Smooth muscle cell (in vitro differentiated cells): ENCODE measurements around the gene CD164L2. TPM values are rescaled to one million over a fixed set of nuclear protein-coding genes. Genes with fewer than 3 reads are reported as not detected.

Source experiments
- DNase-seq: peaks from one replicate; lab custom pipeline; 2025; ENCODE audit not compliant: unreplicated experiment; lab: John Stamatoyannopoulos, UW
- H2AFZ ChIP-seq: fragments of 200-600 bp; sonication (generic); 2 replicates; pipeline ENCODE4 v1.6.0; 2016; ENCODE audit warnings: antibody characterized with exemption, low read depth, mild to moderate bottlenecking
- H3F3A ChIP-seq: fragments of 200-600 bp; sonication (generic); 2 replicates; pipeline ENCODE4 v1.6.0; 2017; ENCODE audit warnings: antibody characterized with exemption, low read depth
- H3K27ac ChIP-seq: fragments of 200-600 bp; sonication (generic); 2 replicates; pipeline ENCODE4 v1.5.1; 2016; ENCODE audit warnings: low read depth, mild to moderate bottlenecking
- H3K27me3 ChIP-seq: fragments of 200-600 bp; sonication (generic); 2 replicates; pipeline ENCODE4 v1.6.1; 2016; ENCODE audit warnings: low read depth, mild to moderate bottlenecking
- H3K36me3 ChIP-seq: fragments of 200-600 bp; sonication (generic); 2 replicates; pipeline ENCODE4 v1.5.1; 2016; ENCODE audit warnings: low read depth
- H3K4me1 ChIP-seq: fragments of 200-600 bp; sonication (generic); 2 replicates; pipeline ENCODE4 v1.5.1; 2016; ENCODE audit warnings: low read depth
- H3K4me2 ChIP-seq: fragments of 200-600 bp; sonication (generic); 2 replicates; pipeline ENCODE4 v1.6.0; 2016; ENCODE audit warnings: mild to moderate bottlenecking
- H3K4me3 ChIP-seq: fragments of 200-600 bp; sonication (generic); 2 replicates; pipeline ENCODE4 v1.5.1; 2016; ENCODE audit warnings: mild to moderate bottlenecking
- H3K79me2 ChIP-seq: fragments of 200-600 bp; sonication (generic); 2 replicates; pipeline ENCODE4 v1.6.0; 2016; ENCODE audit warnings: low read depth, mild to moderate bottlenecking
- H3K9ac ChIP-seq: fragments of 200-600 bp; sonication (generic); 2 replicates; pipeline ENCODE4 v1.6.0; 2016; ENCODE audit warnings: low read depth
- H3K9me3 ChIP-seq: fragments of 200-600 bp; sonication (generic); replicated peaks from 2 replicates; pipeline ENCODE4 v1.5.1; 2016; ENCODE audit warnings: low read depth
- H4K20me1 ChIP-seq: fragments of 200-600 bp; sonication (generic); 2 replicates; pipeline ENCODE4 v1.6.0; 2016; ENCODE audit warnings: low read depth
- CTCF ChIP-seq: fragments of 200-600 bp; sonication (generic); IDR thresholded peaks from 2 replicates; pipeline ENCODE4 v1.5.1; 2017; ENCODE audit warnings: borderline replicate concordance, mild to moderate bottlenecking, antibody characterized with exemption; ENCODE audit not compliant: insufficient read depth, poor library complexity, severe bottlenecking
- WGBS: methylation state at CpG from one replicate; pipeline ENCODE4 v1.1.7; 2016; ENCODE audit warnings: low lambda C conversion rate; 5-methylcytosine and 5-hydroxymethylcytosine counted together
- polyA plus RNA-seq: library from polyadenylated mRNA; unstranded; fragments of >200 nt; fragmentation: Nextera tagmentation; extraction: Ambion mirVana; gene quantifications from 2 replicates; pipeline ENCODE4 v1.2.1, GENCODE V29; 2016
- total RNA-seq: library from RNA; depleted of rRNA; stranded (reverse); fragments of >200 nt; gene quantifications from 2 replicates; pipeline ENCODE4 v1.2.3, GENCODE V29; 2014

The CD164L2 gene
- total and polyA plus RNA-seq, 2 experiments from 2014 or later, result 0.31 to 0.45 TPM

GRCh38 chr1:27356277-27356618 lies 26.9 kb downstream of the CD164L2 start:
- no peaks in the 10 kb centered on the region for H3F3A ChIP-seq
- H3K4me2 ChIP-seq, result no peak overlapping the region
- H3K4me1 ChIP-seq, result peaks cover 9% of the 10 kb centered on the region
- no peaks in the 10 kb centered on the region for H3K9me3 ChIP-seq
- WGBS, result 93% methylated on average over 13 of the region's 13 CpGs
- H3K27me3 ChIP-seq, result no peaks in the 10 kb centered on the region
- H3K9ac ChIP-seq, result no peak overlapping the region
- H3K36me3 ChIP-seq, result no peaks in the 10 kb centered on the region
- no peak for TF ChIP-seq CTCF
- DNase-seq, result no peak
- no peaks in the 10 kb centered on the region for H4K20me1 ChIP-seq
- H3K27ac ChIP-seq, result no peak overlapping the region
- H3K4me3 ChIP-seq, result no peak overlapping the region
- no peak overlapping the region for H2AFZ ChIP-seq
- no peaks in the 10 kb centered on the region for H3K79me2 ChIP-seq

- Histone ChIP-seq H3K9me3 (no peaks in the 10 kb centered on the region), H3F3A (no peaks in the 10 kb centered on the region), H3K4me3 (no peak overlapping the region), H3K79me2 (no peaks in the 10 kb centered on the region), H2AFZ (no peak overlapping the region), H3K4me1 (peaks cover 6% of the 10 kb centered on the region), H3K4me2 (no peak overlapping the region), H3K27ac (no peak overlapping the region), H4K20me1 (no peaks in the 10 kb centered on the region), H3K27me3 (no peaks in the 10 kb centered on the region), H3K36me3 (no peaks in the 10 kb centered on the region), H3K9ac (no peak overlapping the region)
- WGBS, result 92% methylated on average over 5 of the region's 5 CpGs
- TF ChIP-seq CTCF, result no peak
- no peak for DNase-seq
Measured at GRCh38 chr1:27355683-27356082, 27.4 kb downstream of the CD164L2 start.

GRCh38 chr1:27353629-27354028 lies 29.5 kb downstream of the CD164L2 start:
- Histone ChIP-seq H3K9ac (no peak overlapping the region), H3F3A (no peaks in the 10 kb centered on the region), H3K4me3 (no peak overlapping the region), H3K9me3 (no peaks in the 10 kb centered on the region), H4K20me1 (no peaks in the 10 kb centered on the region), H3K27ac (no peak overlapping the region), H3K4me1 (peaks cover 6% of the 10 kb centered on the region), H3K4me2 (no peak overlapping the region), H3K36me3 (no peaks in the 10 kb centered on the region), H2AFZ (no peak overlapping the region), H3K79me2 (no peaks in the 10 kb centered on the region), H3K27me3 (no peaks in the 10 kb centered on the region)
- 96% methylated on average over 3 of the region's 3 CpGs for WGBS
- DNase-seq, result no peak
- TF ChIP-seq CTCF, result no peak

GRCh38 chr1:27353166-27353565 lies 30.0 kb downstream of the CD164L2 start:
- Histone ChIP-seq H2AFZ (no peak overlapping the region), H3F3A (no peaks in the 10 kb centered on the region), H4K20me1 (no peaks in the 10 kb centered on the region), H3K9ac (no peak overlapping the region), H3K9me3 (no peaks in the 10 kb centered on the region), H3K36me3 (no peaks in the 10 kb centered on the region), H3K27me3 (no peaks in the 10 kb centered on the region), H3K4me2 (no peak overlapping the region), H3K27ac (no peak overlapping the region), H3K4me1 (peaks cover 7% of the 10 kb centered on the region), H3K4me3 (no peak overlapping the region), H3K79me2 (no peaks in the 10 kb centered on the region)
- 96% methylated on average over 13 of the region's 13 CpGs for WGBS
- no peak for DNase-seq
- TF ChIP-seq CTCF, result no peak
